ENCODE data around the gene TSSK6.

The TSSK6 gene

DNA sequence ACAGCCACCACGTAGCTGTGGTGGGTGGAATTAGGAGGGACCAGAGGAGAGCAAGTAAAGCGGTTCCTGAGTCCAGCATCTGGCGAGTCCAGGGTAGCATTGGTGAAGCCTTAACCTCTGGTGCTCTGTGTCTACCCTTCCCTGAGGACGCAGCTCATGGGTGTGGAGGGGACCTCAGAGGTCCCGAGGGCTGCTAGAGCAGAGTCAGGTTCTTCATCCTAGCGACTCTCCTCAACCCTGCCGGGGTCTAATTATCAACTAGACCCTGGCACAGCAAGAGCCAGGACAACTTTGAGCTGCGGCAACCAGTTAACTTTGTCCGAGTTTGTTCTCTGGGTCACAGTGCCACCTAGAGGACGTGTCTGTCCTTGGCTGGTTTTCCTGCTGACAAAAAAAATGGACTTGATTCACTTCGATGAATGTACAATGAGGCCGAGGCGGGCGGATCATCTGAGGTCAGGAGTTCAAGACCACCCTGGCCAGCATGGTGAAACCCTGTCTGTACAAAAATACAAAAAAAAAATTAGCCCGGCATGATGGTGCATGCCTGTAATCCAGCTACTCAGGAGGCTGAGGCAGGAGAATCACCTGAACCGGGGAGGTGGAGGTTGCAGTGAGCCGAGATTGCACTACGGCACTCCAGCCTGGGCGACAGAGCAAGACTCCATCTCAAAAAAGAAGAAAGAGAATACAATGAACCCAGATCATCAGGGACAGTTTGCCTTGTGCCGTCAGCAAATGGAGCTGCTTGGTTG lies 25.0 kb downstream of the TSSK6 start:
- TF ChIP-seq, protein P1, sequence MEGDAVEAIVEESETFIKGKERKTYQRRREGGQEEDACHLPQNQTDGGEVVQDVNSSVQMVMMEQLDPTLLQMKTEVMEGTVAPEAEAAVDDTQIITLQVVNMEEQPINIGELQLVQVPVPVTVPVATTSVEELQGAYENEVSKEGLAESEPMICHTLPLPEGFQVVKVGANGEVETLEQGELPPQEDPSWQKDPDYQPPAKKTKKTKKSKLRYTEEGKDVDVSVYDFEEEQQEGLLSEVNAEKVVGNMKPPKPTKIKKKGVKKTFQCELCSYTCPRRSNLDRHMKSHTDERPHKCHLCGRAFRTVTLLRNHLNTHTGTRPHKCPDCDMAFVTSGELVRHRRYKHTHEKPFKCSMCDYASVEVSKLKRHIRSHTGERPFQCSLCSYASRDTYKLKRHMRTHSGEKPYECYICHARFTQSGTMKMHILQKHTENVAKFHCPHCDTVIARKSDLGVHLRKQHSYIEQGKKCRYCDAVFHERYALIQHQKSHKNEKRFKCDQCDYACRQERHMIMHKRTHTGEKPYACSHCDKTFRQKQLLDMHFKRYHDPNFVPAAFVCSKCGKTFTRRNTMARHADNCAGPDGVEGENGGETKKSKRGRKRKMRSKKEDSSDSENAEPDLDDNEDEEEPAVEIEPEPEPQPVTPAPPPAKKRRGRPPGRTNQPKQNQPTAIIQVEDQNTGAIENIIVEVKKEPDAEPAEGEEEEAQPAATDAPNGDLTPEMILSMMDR (conservative IDR thresholded peaks at IDR 0.05; ENCODE audit: low read depth, low read length): peak; percentile 84
- no peak overlapping the region for H3K4me3 ChIP-seq (ENCODE audit: low read depth, low read length)
- DNase-seq (ENCODE audit: low read depth): peak; percentile 91

DNA sequence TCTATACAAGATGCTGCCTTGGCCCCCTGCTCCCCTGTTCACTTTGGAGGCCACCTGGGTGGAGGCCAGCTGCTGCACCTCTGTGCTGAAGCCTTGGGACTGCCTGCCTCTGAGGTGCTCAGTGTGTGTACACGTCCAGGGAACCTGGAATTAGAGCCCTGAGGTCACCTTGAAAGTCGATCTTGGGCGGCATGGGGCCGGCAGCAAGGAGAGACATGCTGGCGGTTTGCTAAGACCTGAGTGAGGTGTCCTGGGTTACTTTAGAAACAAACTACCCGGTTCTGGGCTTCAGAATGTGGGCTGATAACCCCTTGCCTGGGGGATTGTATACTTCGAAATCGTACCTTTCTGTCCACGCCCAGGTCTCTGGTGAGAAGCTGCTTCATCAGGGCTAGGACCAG lies 25.5 kb downstream of the TSSK6 start:
- no peak overlapping the region for H3K4me3 ChIP-seq (ENCODE audit: low read depth, low read length)
- DNase-seq (ENCODE audit: low read depth): no peak
- TF ChIP-seq, protein P1 (conservative IDR thresholded peaks at IDR 0.05; ENCODE audit: low read depth, low read length): no peak

DNA sequence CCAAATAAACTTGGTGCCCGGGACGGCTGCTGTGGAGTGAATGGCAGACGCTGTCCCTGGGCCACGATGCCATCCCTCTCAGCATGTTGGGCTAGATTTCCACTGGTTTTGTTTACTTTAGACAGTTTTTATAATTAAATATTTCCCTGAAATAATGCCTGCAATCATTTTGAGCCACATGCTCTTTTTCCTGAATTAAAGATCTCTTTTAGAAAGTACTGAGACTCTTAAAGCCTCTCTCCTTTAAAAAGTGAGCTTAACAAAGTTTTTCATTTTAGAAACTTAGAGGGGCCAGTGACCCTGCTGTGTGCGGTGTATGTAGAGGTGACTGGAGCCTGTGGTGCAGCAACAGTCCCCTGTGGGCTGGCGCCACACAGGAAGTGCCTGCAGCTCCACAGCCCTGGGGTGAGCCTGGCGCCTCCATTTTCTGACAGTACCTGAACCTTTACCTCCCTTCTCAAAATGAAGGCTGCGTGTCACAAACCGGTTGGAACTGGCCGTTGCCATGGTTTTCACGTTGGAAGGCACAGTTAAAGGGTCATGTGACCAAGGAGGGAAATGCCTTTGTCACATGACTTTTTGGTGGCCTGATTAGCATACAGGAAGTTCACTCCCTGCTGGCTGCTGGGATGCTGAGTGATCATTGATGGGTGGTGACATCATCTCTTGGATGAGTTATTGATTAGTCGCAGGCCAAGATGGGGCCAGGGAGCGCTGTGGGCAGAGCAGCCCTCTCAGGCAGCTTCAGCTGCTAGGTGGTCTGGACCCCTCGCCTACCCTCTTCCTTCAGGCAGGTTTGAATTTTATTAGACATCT lies 26.3 kb downstream of the TSSK6 start:
- H3K4me3 ChIP-seq (ENCODE audit: low read depth, low read length): peak overlapping the region; percentile 38
- TF ChIP-seq, protein P1 (conservative IDR thresholded peaks at IDR 0.05; ENCODE audit: low read depth, low read length): no peak
- DNase-seq (ENCODE audit: low read depth): peak; percentile 97

DNA sequence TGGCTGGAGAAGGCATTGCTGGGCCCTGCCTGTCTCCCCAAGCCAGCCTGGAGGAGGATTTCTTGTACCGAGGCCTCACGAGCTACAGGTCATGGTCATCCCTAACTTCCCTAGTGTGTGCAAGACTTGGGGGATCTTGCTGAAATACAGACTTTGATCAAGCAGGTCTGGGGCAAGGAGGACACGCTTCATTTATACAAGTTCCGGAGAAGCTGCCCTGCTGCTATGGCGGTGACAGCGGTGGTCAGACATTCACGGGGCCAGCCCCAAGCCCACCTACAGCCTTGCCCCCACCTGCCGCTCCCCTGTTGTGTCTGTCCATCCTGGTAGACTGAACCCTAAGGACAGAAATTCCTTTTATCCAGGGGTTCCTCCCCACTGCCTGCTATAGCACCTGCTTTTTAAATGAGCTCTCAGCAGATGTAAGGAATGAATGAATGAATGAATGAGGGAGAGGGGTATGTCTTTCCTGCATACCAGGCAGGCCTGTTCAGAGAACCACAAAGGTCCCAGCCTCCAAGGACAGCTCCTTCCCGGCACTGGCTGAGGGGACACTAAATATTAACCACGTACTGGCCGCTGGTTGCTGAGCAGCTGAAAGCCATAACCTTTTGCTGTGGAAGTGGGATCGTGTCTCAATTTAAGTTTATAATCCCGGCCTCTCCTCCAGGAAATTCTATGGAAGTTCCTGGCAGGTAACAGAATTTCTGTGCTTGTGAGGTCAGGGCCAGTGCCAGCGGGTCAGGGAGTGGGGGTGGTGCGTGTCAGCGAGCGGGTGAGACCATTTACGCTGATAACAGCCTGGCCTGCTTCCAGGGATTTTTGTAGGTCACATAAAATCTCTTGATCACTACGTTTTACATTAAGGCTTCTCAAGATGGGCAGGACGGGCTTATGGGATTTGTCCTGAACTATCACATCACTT lies 27.1 kb downstream of the TSSK6 start:
- H3K4me3 ChIP-seq (ENCODE audit: low read depth, low read length): no peak overlapping the region
- TF ChIP-seq, protein P1 (conservative IDR thresholded peaks at IDR 0.05; ENCODE audit: low read depth, low read length): no peak
- no peak for DNase-seq (ENCODE audit: low read depth)

DNA sequence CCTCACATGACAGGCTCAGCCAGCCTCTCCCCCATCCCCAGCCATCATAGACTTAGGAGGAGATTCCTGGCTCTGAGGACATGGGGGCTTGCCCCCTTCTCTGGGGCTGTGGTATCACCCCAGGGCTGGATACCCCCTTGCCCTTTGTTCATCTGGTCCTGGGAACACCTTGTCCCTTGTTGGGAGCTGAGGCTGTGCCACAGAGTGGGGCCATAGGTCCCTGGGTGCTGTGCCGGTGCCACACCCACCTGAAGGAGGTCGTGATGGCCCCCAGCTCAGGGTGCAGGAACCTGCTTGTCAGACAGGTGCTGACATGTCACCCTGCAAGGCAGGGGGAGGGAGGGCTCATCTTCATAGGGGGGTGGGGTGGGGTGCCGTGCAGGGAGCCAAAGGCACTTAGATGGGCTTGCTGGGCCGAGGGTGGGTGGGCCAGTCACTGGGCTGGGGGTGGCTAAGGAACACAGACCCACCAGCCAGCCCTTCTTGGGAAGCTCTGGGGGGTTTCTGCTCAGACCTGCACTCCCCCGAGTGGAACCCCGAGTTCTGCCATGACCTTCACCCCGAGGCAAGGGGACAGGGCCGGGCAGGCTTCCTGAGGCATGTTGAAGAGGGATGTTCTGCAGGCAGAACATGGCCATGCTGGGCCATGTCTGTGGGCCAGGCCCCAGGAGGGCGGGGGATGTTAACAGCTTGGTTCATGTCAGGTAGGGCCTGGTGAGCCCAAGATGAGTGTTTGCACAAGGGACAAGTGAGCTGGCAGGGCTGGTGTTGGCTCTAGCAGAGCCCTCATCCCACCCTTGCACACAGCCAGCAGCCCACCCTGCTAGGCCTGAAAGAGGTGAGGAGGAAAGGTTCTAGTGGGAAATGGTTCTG lies 28.0 kb downstream of the TSSK6 start:
- DNase-seq (ENCODE audit: low read depth): no peak
- TF ChIP-seq, protein P1 (conservative IDR thresholded peaks at IDR 0.05; ENCODE audit: low read depth, low read length): no peak
- no peak overlapping the region for H3K4me3 ChIP-seq (ENCODE audit: low read depth, low read length)

Measured in choroid plexus epithelial cell (primary cell).